HG03354 (cell line): ENCODE results near the gene LRPAP1.
"Not testable (repeated sequence)": the region's sequence is repeated elsewhere in the genome, so short reads cannot be mapped to it uniquely, and the experiment has no call there.

Experiments
- ATAC-seq: cut with Tn5 transposase; IDR thresholded peaks from one replicate; pipeline ENCODE4 v1.9.1; 2021; ENCODE audit warnings: mild to moderate bottlenecking; ENCODE audit not compliant: unreplicated experiment, poor library complexity, severe bottlenecking

The LRPAP1 gene

DNA sequence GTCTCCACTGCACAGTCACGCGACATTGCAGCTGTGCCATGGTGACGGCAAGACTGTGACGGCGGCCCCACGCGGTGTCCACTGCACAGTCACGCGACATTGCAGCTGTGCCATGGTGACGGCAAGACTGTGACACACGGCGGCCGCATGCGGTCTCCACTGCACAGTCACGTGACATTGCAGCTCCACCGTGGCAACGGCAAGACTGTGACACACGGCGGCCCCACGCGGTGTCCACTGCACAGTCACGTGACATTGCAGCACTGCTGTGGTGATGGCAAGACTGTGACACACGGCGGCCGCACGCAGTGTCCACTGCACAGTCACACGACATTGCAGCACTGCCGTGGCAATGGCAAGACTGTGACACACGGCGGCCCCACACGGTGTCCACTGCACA lies 32.7 kb upstream of the LRPAP1 start:
- ATAC-seq, result not testable (repeated sequence)

DNA sequence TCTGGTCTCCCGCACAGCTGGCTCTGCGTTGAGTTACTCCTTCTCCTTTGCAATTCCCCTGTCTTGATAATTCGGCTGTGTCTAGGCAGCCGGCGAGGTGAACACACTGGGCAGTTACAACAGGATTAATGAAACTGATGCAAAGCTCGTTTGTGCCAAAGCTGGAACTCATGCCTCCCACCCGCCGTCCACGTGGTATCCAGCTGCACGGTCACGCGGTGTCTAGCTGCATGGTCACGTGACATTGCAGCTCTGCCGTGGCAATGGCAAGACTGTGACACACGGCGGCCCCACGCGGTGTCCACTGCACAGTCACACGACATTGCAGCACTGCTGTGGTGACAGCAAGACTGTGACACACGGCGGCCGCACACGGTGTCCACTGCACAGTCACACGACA lies 31.2 kb upstream of the LRPAP1 start:
- ATAC-seq, result no peak

DNA sequence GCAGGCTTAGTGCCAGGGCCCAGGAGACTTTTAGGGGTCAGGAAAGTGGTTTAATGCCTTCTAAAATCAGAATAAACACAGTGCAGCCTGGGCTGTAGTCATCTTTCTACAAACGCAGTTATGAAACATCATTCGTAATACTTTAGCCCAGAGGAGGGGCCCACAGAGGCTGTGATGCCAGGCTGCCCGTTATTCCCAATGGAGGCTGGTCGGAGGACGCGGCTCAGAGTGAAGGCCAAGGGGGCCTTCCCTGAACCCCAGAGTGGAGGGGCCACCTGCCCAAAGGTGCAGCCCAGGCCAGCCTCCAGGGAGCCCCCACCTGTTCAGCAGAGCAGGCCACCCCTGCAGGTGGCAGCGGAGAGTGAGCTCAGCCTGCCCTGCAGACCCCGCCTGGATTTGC lies 29.9 kb upstream of the LRPAP1 start:
- not testable (repeated sequence) for ATAC-seq

DNA sequence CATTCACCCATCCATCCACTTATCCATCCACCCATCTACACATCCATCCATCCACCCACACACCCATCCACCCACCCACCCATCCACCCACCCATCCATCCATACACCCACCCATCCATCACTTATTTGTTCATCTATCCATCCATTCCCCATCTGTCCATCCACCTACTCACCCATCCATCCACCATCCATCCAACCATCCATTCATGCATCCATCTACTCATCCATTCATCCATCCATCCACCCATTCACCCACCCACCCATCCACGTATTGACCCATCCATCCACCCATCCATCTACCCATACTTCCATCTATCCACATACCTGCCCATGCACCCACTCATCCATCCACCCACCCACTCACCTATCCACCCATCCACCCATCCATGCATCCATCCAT lies 28.2 kb upstream of the LRPAP1 start:
- ATAC-seq, result not testable (repeated sequence)

DNA sequence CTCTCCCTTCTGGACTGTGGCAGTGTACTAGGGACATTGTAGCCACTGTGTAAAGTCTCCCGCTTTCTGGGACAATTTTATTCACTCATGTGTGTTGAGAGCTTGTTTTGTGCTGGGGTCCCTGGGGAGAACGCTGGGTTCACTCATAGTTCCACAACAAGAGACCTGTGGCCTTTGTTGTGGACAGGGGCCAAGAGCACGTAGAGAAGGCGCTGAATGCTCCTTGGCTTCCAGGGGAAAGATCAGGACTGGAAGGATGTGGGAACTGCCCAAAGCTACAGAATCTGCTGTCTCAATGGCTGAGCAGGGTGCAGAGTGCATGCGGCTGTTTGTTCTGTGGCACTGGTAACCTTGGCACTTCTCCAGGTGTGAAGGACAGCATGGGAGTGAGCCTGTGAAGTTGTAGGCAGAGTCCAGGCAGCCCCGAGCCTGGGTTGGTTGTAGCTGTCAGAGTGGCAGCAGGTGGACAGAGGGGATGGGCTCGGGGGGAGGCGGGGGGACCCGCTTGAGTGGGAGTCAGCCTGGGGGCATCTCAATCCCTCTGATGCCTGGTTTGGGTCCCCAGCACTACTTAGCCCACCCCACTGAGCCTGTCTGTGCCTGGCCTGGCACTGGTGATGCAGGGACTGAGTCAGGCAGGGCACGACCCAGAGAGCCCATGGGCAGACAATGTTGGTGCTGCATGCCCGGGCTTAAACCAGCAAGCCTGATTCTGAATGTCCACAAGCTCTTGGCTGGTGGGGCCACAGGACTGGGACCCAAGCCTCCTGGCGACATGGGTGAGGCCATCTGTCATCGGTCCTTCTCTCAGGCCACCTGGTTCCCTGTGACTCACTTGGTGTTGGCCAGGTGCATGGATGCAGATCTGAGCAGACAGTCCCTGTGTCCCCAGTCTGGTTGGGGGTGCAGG lies 27.4 kb upstream of the LRPAP1 start:
- not testable (repeated sequence) for ATAC-seq

DNA sequence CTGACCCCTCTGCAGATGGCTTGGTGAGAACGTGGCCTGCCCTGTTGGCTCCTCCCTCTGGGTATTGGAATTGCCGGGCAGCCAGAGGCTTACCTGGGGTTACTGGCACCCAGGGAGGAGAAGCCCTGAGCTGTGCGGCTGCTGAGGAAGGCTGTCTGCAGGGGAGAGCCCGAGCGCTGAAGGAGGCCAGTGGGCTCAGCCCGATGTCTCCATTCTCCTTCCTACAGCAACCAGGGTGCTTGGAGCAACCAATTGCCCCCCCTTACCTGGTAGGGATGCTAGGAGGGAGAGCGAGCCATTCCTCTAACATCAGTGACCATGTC lies 26.3 kb upstream of the LRPAP1 start:
- ATAC-seq, result not testable (repeated sequence)

DNA sequence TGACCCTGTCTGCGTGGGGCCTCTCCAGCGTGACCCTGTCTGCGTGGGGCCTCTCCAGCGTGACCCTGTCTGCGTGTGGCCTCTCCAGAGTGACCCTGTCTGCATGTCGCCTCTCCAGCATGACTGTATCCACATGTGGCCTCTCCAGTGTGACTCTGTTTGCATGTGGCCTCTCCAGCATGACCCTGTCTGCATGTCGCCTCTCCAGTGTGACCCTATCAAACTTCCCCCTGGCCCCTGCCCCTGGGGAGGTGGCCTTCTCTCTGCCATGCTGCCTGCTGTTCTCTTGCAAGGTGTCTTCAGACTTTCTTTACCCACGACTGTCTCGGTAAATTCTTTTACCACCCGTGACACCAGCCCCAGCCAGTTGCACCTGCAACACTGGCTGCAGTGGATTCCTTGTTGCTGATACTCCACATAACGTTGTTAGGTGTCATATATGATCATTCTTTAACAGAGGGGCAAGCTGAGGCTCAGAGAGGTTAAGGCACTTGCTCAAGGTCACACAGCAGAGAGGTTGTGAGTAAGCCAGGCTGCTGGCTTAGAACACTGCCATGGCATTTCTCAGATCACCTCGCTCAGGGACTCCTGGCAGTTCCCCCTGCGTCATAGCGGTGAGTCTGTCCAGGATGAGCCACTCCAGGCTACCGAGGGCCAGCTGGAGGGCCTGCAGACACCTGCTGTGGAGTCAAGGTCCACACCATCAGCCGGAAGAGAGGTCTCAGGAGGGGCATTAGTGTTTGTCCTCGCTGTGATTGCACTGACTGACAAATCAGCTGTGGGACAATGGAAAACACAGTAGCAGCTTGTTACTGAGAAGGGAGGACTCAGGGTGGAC lies 25.7 kb upstream of the LRPAP1 start:
- ATAC-seq, result not testable (repeated sequence)

DNA sequence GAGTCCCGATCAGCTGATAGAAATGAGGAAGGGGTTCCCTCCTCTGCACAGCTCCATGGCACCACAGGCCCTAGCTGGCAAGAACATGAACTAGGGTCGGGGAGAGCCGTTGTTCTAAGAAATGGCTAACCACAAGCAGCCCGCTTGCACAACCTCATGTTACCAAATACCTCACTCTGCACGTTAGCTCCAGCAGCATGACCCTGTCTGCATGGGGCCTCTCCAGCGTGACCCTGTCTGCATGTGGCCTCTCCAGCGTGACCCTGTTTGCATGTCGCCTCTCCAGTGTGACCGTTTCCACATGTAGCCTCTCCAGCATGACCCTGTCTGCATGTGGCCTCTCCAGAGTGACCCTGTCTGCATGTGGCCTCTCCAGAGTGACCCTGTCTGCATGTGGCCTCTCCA lies 24.9 kb upstream of the LRPAP1 start:
- ATAC-seq, result not testable (repeated sequence)

DNA sequence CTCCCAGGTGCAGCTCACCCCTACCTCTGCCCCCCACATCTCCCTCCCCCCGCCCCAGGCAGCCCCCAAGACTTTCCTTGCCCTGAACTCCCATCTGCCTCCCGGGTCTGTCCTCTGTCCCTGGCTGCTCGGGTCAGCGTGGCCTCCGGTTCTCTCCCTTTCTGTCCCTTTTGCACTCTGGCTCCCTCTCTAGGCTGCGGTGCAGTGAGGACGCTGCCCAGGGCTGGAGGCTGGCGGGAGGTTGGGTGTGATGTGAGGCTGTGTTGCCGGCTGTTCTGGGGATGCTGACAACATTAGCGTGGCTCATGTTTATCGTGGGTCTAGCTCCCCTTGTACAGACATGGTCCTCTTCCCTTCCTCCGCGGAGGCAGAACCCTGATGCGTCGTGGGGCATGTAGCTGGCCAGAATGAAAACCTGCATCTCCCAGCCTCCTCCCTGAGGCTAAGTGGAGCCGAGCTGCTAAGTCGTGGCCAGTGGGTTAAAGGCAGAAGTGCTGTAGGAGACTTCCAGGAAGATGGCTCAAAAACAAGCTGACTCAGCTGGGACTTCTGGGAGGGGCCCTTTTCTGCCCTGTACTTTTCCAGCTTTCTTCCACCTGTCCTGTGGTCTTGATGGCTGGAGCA lies 24.1 kb upstream of the LRPAP1 start:
- ATAC-seq, result not testable (repeated sequence)

DNA sequence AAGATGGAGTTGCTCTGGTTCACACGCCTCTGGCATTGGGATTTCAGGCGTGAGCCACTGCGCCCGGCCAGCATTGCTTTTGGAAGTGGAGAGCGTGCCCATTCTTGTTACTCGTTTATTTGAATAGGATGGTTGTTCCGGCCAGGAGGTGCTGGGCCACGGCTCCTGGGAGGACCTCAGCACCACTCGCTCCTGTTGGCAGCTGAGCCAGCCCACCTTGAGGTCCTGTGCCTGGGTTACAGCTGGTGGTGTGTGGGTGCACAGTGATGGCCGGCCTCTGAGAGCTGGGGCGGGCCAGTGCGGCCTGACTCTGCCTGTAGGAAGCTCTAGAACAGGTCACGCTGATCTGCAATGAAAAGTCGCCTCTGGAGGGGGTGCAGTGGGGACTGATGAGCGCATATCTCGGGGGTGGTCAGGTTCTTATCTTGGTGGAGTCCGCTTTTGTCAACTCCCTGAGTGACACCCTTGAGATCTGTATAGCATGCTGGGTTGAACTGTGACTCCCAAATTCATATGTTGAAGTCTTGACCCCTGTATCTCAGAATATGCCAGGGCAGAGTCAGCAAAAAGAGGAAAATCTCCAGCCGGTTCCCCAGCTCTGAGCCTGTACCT lies 23.3 kb upstream of the LRPAP1 start:
- ATAC-seq, result not testable (repeated sequence)

DNA sequence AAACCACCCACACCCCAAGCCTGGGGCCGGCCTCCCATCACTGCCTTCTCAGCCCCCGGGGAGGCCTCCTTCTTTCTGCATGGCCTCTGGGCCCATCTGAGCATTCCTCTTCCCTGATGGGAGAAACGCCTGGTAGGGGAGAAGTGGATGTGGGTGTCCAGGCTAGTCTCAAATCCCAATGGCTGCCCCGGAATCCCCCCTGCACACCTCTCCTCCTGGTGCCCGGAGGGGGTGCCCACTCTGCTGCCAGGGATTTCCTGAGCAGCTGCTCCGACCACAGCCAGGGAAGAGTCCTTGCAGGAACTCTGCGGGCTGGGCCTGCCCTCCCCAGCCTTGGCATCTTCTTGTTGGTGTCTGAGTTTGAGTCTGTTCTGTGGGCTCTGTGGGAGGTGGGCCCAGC lies 19.1 kb upstream of the LRPAP1 start:
- ATAC-seq, result not testable (repeated sequence)

DNA sequence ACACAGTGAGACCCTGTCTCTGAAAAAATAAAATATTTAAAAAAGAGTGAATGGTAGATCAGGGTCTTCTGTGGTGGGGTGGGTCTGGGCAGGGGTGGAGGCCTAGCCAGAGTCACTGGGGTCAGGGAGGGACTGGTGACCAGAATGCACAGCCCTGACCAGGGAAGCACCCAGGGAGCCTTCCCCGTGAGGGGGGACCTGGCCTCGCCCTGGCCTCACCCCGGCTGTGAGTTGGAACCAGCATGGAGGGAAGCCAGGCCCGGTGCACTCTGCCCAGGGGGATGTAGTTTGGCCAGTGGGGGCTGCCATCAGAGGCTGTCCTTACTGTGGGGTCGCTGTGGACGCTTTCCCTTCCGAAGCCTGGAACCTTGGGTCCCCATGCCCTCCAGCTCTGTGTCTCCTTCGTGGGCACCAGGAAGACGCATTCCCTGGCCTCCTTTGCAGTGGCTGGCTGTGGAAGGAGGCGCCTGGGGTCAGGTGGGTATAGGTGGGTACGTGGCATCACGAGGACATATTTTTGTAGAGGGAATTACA lies 18.6 kb upstream of the LRPAP1 start:
- ATAC-seq, result not testable (repeated sequence)

DNA sequence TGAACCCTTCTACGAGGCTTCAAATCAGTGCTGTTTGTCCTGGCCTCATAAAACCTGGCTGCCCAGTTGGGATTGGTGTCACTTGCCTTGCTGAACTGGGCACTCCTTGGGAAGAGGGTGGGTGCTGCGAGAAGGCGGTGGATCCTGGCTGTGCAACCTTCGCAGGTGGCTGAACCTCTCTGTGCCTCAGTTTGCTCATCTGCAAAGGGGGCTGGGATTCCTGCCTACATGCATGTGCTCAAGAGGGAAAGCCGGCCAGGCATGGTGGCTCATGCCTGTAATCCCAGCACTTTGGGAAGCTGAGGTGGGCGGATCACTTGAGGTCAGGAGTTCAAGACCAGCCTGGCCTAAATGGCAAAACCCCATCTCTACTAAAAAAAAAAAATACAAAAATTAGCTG lies 17.8 kb upstream of the LRPAP1 start:
- not testable (repeated sequence) for ATAC-seq

DNA sequence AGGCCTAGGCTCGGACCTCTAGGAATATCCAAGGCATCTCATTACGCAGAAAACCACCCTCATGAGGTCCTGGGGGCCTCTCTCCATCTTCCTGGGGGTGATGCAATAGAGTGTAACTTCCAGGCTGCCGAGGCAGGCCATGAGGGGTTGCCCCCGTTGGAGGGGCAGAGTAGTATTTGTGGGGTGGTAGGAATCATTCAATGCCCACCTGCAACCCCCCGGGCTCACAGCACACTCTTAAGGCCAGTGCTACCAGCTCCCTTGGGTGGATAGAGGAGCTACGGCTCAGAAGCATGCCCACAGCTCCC lies 17.4 kb upstream of the LRPAP1 start:
- not testable (repeated sequence) for ATAC-seq

DNA sequence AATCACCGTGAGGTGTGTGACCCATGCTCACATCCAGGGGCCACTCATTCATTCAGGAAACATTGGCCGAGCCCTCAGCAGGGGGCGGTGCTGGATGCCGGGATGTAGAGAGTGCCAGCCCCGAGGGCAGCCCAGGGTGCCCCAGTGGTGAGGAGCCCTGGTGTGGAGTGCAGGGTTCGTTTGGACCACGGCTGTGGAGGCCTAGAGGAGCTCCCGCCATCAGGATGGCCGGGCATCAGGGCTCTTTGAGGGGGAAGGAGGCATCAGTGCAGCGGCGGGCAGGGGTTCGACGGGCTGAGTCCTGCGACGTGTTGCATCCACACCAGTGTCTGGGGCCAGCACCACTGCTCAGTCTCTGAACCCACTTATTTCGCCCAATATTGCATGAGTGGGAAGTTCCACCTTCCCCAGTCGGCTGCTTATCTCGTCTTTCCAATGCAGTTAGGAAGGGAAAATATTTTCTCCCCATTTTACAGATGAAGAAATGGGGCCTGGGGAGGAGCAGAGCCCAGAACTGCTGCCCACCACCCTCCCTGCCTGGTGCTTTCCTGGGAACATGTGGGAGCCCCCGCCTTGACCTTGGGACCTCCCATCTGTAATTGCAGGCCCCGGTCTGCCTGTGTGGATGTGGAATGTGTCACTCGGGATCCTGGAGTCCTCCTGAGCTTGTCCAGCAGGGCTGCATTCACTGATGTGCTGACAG lies 16.9 kb upstream of the LRPAP1 start:
- not testable (repeated sequence) for ATAC-seq

DNA sequence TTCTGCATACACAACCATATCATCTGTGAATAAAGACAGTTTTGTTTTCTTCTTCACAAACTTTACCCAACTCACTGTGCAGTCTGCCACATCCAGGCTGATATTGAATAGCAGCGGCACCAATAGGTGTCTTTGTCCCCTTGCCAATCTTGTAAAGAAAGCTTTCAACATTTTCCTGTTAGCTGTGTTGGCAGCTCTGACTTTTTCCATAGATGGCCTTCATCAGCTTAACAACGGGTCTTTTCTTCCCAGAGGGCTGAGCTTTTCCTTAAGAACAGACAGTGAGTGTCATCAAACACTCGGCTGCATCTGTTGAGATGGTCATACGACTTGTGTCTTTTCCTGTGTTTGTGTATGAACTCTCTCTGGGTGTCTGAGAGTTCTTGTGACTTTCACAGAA lies 14.5 kb upstream of the LRPAP1 start:
- ATAC-seq, result not testable (repeated sequence)

DNA sequence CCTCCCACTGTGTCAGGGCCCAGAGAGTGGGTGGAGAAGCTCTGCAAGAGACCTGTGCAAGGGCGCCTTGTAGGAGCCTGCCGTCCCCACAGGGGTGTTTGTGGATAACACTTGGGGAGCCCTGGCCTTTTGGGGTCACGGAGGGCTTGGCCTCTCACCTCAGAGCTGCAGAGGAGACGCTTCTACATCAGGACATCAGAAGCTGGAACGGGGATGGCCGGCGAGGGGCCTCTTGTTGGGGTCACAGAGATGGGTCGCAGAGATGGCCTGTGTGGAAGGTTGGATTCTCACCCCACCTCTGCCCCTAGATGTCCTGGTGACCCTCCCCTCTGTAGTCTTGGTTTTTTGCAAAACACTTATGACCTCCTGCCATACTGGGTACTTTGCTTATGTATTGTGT lies 13.1 kb upstream of the LRPAP1 start:
- ATAC-seq, result not testable (repeated sequence)

DNA sequence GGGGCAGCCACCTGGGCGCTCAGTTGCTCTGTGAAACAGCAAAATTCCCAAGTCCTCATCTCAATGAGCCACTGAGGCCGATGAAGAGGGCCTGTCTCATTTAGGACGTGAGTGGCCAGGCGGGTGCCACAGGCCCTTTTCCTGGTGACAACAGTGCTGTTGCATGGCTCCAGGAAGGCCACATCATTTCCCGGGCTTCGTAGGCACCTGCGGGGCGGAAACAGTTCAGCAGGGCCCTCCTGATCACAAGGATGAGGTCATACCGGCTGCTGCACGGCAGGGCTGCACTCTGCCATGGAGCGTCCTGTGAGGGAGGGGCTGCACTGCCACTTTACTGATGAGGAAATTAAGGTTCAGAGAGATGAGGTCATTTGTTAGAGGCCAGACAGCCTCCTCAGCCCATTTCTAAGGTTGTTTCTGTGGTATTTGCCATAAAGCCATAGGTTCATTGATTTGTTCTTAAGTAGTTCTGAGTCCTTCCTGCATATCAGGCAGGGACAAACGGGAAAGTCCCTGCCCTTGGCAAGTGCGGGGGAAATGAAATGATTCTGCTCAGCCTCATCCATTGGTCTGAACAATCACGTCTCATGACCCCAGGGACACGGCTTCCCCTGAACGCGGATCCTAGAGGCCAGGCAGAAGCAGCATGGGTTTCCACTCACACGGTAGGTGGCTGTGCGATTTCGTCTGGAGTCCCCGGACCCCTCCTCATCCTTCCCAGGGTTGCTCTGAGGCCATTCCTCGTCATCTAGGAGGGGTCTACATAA lies 12.2 kb upstream of the LRPAP1 start:
- ATAC-seq, result not testable (repeated sequence)

DNA sequence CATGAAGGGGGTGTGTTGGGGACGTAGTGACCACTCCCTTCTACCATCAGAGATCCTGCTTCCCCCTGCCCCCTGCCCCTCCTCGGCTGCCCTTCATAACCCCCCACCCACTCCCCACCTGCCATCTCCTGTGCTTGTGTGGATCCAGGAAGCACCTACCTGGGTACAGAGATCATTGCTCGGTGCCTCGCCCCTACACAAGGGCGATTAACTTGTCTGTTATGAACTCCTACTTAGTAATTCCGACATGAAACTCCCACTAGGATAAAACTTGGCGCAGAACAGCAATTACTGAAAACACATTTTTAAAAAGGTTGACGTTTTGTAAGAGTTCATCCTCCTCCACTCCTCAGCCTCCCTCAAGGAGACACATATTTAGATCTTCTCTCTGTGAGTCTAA lies 11.2 kb upstream of the LRPAP1 start:
- ATAC-seq, result not testable (repeated sequence)
